ENCODE measurements around the gene CABP4. TPM values are rescaled to one million over a fixed set of nuclear protein-coding genes. Genes with fewer than 3 reads are reported as not detected.

Gene CABP4
- total and polyA plus RNA-seq, 10 of the 15 experiments (the other 5 are each of a cell fraction or from before 2014, with no cell fraction given) = 0.04 to 0.41 (median 0.14) TPM; not detected in 2

DNA sequence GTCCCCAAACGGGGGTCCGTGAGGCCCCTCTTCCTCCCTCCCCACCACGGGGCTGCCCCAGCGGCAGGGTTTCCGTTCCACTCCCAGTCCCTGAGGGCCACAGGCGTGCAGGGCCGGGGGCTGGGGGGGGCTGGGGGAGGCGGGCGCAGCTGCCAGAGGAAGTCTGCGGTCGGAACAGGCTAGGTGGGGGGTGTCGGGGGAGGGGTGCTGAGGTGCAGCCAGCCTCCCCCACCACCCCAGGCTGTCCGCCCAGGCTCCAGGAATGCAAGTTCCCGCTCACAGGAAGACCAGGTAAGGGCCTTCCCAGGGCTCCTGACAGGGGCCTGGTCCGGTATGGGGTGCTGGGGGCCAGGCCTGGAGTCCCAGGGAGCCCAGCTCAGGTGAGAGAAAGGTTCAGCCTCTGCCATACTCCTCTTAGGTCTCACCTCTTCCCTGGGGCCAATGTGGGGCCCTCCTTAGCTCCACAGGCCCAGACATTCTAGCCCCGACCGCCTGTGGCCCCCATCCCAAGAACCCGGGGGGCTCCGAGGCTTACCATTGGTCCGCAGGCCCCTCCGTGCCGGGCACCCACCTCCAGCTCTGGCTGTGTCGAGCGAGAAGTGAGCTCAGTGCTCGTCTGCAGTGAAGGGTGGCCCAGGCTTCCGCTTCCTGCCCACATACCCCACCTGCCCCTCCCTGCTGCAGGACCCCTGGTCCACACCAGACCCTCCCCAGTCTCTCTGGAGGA lies 17.9 kb upstream of the CABP4 start, which contains the start of gene PTPRCAP (continued):
- TF ChIP-seq, protein P1, sequence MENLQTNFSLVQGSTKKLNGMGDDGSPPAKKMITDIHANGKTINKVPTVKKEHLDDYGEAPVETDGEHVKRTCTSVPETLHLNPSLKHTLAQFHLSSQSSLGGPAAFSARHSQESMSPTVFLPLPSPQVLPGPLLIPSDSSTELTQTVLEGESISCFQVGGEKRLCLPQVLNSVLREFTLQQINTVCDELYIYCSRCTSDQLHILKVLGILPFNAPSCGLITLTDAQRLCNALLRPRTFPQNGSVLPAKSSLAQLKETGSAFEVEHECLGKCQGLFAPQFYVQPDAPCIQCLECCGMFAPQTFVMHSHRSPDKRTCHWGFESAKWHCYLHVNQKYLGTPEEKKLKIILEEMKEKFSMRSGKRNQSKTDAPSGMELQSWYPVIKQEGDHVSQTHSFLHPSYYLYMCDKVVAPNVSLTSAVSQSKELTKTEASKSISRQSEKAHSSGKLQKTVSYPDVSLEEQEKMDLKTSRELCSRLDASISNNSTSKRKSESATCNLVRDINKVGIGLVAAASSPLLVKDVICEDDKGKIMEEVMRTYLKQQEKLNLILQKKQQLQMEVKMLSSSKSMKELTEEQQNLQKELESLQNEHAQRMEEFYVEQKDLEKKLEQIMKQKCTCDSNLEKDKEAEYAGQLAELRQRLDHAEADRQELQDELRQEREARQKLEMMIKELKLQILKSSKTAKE (IDR thresholded peaks at IDR 0.05; ENCODE audit: low read depth, poor library complexity, severe bottlenecking) = no peak
- TF ChIP-seq, protein P2, sequence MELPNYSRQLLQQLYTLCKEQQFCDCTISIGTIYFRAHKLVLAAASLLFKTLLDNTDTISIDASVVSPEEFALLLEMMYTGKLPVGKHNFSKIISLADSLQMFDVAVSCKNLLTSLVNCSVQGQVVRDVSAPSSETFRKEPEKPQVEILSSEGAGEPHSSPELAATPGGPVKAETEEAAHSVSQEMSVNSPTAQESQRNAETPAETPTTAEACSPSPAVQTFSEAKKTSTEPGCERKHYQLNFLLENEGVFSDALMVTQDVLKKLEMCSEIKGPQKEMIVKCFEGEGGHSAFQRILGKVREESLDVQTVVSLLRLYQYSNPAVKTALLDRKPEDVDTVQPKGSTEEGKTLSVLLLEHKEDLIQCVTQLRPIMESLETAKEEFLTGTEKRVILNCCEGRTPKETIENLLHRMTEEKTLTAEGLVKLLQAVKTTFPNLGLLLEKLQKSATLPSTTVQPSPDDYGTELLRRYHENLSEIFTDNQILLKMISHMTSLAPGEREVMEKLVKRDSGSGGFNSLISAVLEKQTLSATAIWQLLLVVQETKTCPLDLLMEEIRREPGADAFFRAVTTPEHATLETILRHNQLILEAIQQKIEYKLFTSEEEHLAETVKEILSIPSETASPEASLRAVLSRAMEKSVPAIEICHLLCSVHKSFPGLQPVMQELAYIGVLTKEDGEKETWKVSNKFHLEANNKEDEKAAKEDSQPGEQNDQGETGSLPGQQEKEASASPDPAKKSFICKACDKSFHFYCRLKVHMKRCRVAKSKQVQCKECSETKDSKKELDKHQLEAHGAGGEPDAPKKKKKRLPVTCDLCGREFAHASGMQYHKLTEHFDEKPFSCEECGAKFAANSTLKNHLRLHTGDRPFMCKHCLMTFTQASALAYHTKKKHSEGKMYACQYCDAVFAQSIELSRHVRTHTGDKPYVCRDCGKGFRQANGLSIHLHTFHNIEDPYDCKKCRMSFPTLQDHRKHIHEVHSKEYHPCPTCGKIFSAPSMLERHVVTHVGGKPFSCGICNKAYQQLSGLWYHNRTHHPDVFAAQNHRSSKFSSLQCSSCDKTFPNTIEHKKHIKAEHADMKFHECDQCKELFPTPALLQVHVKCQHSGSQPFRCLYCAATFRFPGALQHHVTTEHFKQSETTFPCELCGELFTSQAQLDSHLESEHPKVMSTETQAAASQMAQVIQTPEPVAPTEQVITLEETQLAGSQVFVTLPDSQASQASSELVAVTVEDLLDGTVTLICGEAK (IDR thresholded peaks at IDR 0.05; ENCODE audit: borderline replicate concordance) = no peak
- TF ChIP-seq ETV6 (conservative IDR thresholded peaks at IDR 0.05 in 1 of 2, IDR thresholded peaks at IDR 0.05 in 1 of 2; ENCODE audit: borderline replicate concordance in 1 of 2, low read depth in 1 of 2) (peak in 1 of 2 experiments; percentile 25; a peak in 1 of 4 replicates), SIN3A (IDR thresholded peaks at IDR 0.05; ENCODE audit: low read depth, low read length) (no peak), SRF (IDR thresholded peaks at IDR 0.05; ENCODE audit: low read depth in 2 of 2, low read length in 2 of 2) (no peak), GABPA (IDR thresholded peaks at IDR 0.05; ENCODE audit: low read depth) (no peak), SMAD1 (IDR thresholded peaks at IDR 0.05; ENCODE audit: low read depth, partially characterized antibody) (peak; percentile 83), HDGF (IDR thresholded peaks at IDR 0.05) (0 out of 2 replicates have a peak, but pooled peaks have one; percentile 23), SREBF1 (IDR thresholded peaks at IDR 0.05; ENCODE audit: low read length) (no peak), JUNB (IDR thresholded peaks at IDR 0.05) (no peak)
- TF ChIP-seq, protein P3, sequence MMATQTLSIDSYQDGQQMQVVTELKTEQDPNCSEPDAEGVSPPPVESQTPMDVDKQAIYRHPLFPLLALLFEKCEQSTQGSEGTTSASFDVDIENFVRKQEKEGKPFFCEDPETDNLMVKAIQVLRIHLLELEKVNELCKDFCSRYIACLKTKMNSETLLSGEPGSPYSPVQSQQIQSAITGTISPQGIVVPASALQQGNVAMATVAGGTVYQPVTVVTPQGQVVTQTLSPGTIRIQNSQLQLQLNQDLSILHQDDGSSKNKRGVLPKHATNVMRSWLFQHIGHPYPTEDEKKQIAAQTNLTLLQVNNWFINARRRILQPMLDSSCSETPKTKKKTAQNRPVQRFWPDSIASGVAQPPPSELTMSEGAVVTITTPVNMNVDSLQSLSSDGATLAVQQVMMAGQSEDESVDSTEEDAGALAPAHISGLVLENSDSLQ (IDR thresholded peaks at IDR 0.05) = no peak; the same call in 1 of the 2 replicates
- TF ChIP-seq, protein P4, sequence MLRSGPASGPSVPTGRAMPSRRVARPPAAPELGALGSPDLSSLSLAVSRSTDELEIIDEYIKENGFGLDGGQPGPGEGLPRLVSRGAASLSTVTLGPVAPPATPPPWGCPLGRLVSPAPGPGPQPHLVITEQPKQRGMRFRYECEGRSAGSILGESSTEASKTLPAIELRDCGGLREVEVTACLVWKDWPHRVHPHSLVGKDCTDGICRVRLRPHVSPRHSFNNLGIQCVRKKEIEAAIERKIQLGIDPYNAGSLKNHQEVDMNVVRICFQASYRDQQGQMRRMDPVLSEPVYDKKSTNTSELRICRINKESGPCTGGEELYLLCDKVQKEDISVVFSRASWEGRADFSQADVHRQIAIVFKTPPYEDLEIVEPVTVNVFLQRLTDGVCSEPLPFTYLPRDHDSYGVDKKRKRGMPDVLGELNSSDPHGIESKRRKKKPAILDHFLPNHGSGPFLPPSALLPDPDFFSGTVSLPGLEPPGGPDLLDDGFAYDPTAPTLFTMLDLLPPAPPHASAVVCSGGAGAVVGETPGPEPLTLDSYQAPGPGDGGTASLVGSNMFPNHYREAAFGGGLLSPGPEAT (IDR thresholded peaks at IDR 0.05; ENCODE audit: low read depth) = no peak
- TF ChIP-seq, protein P5, sequence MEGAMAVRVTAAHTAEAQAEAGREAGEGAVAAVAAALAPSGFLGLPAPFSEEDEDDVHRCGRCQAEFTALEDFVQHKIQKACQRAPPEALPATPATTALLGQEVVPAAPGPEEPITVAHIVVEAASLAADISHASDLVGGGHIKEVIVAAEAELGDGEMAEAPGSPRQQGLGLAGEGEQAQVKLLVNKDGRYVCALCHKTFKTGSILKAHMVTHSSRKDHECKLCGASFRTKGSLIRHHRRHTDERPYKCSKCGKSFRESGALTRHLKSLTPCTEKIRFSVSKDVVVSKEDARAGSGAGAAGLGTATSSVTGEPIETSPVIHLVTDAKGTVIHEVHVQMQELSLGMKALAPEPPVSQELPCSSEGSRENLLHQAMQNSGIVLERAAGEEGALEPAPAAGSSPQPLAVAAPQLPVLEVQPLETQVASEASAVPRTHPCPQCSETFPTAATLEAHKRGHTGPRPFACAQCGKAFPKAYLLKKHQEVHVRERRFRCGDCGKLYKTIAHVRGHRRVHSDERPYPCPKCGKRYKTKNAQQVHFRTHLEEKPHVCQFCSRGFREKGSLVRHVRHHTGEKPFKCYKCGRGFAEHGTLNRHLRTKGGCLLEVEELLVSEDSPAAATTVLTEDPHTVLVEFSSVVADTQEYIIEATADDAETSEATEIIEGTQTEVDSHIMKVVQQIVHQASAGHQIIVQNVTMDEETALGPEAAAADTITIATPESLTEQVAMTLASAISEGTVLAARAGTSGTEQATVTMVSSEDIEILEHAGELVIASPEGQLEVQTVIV (IDR thresholded peaks at IDR 0.05; ENCODE audit: borderline replicate concordance, partially characterized antibody) = no peak
- TF ChIP-seq, protein P6, sequence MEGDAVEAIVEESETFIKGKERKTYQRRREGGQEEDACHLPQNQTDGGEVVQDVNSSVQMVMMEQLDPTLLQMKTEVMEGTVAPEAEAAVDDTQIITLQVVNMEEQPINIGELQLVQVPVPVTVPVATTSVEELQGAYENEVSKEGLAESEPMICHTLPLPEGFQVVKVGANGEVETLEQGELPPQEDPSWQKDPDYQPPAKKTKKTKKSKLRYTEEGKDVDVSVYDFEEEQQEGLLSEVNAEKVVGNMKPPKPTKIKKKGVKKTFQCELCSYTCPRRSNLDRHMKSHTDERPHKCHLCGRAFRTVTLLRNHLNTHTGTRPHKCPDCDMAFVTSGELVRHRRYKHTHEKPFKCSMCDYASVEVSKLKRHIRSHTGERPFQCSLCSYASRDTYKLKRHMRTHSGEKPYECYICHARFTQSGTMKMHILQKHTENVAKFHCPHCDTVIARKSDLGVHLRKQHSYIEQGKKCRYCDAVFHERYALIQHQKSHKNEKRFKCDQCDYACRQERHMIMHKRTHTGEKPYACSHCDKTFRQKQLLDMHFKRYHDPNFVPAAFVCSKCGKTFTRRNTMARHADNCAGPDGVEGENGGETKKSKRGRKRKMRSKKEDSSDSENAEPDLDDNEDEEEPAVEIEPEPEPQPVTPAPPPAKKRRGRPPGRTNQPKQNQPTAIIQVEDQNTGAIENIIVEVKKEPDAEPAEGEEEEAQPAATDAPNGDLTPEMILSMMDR (IDR thresholded peaks at IDR 0.05 in 2 of 3, conservative IDR thresholded peaks at IDR 0.05 in 1 of 3; ENCODE audit: control insufficient read depth in 2 of 3, extremely low read depth in 1 of 3, insufficient read depth in 1 of 3, low read depth in 3 of 3, low read length in 3 of 3) = no peak

Measured in GM12878 (cell line).